Activated naive CD8-positive, alpha-beta T cell treated with anti-CD3 and anti-CD28 coated beads, Interleukin-2, amount 10 ng/mL, durations not matched to agents 7 days and 5 days (primary cell): Measurements from ENCODE around the gene TUB. TPM values are rescaled to one million over a fixed set of nuclear protein-coding genes. Genes with fewer than 3 reads are reported as not detected.

Source experiments
- ATAC-seq: fragments of 150-1000 bp; cut with Tn5 transposase; one replicate; pipeline ENCODE4 v1.10.0; 2021; ENCODE audit warnings: low read depth, moderate library complexity
- POLR2A ChIA-PET: fragments of 350-600 bp; sonication (Branson Sonifier 250); formaldehyde crosslinking; loops from one replicate; lab custom pipeline; 2021; ENCODE audit warnings: antibody characterized with exemption; lab: Charles Lee
- DNase-seq: peaks from one replicate; pipeline ENCODE4 v3.0.0; 2021
- H3K27ac Mint-ChIP-seq: one replicate; pipeline ENCODE4 v1.8.0; 2022; ENCODE audit warnings: mild to moderate bottlenecking, mixed read lengths
- H3K27me3 Mint-ChIP-seq: one replicate; pipeline ENCODE4 v1.8.0; 2022; ENCODE audit warnings: mild to moderate bottlenecking, moderate library complexity, mixed read lengths
- H3K36me3 Mint-ChIP-seq: one replicate; pipeline ENCODE4 v1.8.0; 2021; ENCODE audit warnings: mild to moderate bottlenecking, mixed read lengths
- H3K4me1 Mint-ChIP-seq: one replicate; pipeline ENCODE4 v1.8.0; 2021; ENCODE audit warnings: mixed read lengths
- H3K4me3 Mint-ChIP-seq: one replicate; pipeline ENCODE4 v1.8.0; 2022; ENCODE audit warnings: mild to moderate bottlenecking, moderate library complexity, mixed read lengths
- H3K9me3 Mint-ChIP-seq: one replicate; pipeline ENCODE4 v1.8.0; 2021; ENCODE audit warnings: mixed read lengths
- total RNA-seq, 2 experiments: library from RNA; stranded (reverse); gene quantifications; one replicate each; pipeline ENCODE4 v1.2.3, GENCODE V29; 2021

Gene TUB, protein sequence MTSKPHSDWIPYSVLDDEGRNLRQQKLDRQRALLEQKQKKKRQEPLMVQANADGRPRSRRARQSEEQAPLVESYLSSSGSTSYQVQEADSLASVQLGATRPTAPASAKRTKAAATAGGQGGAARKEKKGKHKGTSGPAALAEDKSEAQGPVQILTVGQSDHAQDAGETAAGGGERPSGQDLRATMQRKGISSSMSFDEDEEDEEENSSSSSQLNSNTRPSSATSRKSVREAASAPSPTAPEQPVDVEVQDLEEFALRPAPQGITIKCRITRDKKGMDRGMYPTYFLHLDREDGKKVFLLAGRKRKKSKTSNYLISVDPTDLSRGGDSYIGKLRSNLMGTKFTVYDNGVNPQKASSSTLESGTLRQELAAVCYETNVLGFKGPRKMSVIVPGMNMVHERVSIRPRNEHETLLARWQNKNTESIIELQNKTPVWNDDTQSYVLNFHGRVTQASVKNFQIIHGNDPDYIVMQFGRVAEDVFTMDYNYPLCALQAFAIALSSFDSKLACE
- total RNA-seq = under 1 TPM in 1 of 2 experiments, not detected in 1; 0.14 TPM

DNA sequence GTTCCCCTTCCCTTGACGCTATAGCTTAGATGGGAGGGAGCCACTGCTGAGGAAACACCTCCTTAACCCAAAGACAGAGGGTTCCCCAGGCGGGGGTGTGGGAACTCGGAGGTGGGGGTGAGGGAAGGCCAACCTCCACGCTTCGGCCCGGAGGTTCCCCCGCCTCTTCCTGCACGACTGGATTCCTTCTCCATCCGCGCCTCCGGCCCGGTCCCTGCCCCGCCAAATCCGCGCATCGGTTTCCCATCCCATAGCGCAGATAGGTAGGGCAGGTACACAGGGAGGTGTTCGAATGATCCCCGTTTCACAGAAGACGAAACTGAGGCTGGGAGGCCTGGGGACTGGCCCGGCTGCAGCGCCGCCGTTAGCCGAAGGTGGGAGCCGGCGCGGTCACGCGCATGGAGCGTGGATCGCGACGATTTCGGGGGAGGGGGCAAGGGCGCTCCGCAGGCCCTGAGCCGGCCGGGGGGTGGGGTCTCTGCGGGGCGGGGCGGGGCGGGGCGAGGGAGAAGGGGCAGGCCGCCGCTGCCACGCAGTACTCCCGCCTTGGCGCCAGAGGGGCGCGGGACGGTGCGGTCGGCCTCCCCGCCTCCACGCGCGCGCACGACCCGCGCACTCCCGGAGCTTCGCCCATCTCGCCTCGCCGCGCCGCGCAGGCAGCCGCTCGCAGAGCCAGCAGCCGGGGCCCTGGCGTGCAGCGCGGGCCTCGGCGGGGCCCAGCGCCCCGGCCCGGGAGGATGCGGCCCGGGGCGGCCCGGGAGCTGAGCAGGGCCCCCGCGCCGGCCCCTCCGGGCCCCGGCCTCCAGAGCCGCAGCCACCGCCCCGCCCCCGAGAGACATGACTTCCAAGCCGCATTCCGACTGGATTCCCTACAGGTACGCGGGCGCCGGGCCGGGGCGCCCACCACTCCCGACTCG lies at the start of gene TUB:
TUB (plus strand) TSS at position 538 of the 917 bp plus-strand sequence; CDS start at position 838, 300 bp downstream.
- no peaks in the 10 kb centered on the region for H3K36me3 Mint-ChIP-seq
- peaks cover 37% of the 10 kb centered on the region for H3K27me3 Mint-ChIP-seq
- ATAC-seq = peak; percentile 46
- no peaks in the 10 kb centered on the region for H3K4me1 Mint-ChIP-seq
- H3K9me3 Mint-ChIP-seq = no peaks in the 10 kb centered on the region
- POLR2A ChIA-PET = no interaction called here
- peak within 1 kb of the TSS; percentile 52 for H3K4me3 Mint-ChIP-seq
- no peak within 1 kb of the TSS for H3K27ac Mint-ChIP-seq
- no peak for DNase-seq

DNA sequence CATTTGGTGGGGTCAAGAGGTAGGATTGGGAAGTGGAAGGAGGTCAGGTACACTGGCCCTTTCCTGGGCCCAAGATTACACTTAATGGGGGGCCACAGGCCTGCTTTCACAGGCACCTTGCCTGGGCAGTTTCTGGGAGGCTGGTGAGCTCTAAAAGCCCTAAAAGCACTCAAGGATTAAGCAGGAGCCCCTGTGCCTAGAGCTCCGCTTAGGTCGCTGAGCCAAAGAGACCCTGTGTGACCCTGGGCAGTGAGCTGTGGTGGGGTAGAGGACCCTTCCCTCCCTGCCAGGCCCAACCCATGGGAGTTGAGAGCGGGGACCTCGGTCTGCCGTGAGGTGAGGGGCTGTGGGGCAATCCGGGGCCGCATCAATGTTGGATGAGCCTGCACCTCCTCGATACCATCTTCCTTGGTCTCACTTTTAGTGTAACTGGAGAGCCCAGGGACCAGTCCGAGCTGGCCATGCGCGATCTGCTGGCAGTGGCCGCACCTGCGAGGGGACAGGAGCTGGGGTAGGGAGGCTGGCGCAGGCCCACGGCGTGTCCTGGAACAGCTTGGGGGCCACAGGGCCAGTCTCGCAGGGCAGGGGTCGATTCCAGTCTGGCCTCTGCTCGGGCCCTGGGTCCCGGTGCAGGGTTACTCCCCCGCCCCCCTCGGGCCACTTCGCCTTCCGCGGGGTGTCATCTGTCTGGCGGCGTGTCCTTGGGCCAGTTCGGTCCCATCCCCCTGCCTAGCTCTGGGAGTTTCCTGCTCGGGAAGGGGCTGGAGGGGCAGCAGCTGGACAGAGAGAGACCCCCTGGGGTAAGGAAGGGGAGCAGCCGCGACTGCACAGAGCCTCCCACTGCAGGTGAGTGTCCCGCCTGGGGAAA lies 49.5 kb upstream of the TUB start:
- POLR2A ChIA-PET = no interaction called here

DNA sequence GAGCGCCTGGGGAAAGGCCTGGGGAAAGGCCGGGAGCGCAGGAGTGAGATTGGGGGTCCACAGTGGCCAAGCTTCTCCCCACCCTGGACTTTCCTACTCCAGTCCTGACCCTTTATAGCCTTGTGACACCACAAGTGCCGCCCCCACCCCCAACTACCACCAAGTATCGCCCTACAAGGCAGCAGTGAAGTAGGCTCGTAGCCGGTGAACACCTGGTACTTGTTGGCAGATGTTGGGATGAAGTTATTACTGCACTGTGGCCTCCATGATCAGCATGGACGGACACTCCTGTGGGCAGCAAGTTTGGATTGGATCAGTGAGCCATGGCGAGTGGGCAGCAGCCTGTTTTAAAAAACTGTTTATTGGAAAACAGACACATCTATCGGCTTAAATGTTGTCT lies 48.9 kb upstream of the TUB start:
- Mint-ChIP-seq H3K4me1 (no peaks in the 10 kb centered on the region), H3K27me3 (peaks cover 17% of the 10 kb centered on the region), H3K9me3 (no peaks in the 10 kb centered on the region), H3K4me3 (no peak overlapping the region), H3K27ac (no peak overlapping the region), H3K36me3 (no peaks in the 10 kb centered on the region)
- DNase-seq = no peak
- POLR2A ChIA-PET = no interaction called here
- ATAC-seq = no peak

More for the DNA sequence above, 49.5 kb upstream of the TUB start:
- no peaks in the 10 kb centered on the region for H3K36me3 Mint-ChIP-seq
- H3K27me3 Mint-ChIP-seq = peaks cover 22% of the 10 kb centered on the region
- H3K4me3 Mint-ChIP-seq = no peak overlapping the region
- no peaks in the 10 kb centered on the region for H3K4me1 Mint-ChIP-seq
- no peaks in the 10 kb centered on the region for H3K9me3 Mint-ChIP-seq
- ATAC-seq = no peak
- H3K27ac Mint-ChIP-seq = no peak overlapping the region
- no peak for DNase-seq

DNA sequence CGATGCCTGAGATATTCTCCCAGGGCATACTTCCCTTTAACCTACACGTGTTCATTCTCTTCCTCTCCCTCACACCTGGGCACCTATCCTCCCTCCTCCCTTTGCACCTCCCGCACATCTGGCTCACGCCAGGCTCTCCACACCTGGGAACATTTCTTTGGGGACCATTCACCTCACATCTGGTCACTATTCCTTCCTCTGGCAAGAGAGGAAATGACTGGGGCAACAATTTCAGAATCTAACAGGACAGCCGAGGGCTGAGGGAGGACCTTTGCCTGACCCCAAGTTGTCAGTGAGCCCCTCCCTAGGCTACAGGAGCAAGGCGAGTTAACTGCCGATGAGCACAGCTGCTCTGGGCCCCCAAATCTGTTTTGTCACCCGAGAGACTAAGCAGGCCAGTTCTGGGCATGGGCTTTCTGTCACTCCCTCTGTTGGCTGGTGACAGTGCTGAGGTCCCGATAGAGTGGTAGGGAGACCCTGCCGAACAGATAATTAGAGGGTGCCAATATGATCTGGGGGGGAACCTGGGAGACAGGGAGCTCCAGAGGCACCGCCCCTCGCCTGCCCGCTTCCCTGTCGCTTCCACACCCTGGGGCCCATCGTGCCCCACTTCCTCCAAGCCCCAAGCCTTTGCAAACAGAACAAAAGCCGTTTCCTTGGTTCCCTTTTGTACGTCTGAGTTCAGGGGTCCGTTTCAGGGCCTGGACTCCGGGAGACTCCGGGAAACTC lies 48.3 kb upstream of the TUB start:
- H3K9me3 Mint-ChIP-seq = no peaks in the 10 kb centered on the region
- no peak for ATAC-seq
- H3K27me3 Mint-ChIP-seq = peaks cover 14% of the 10 kb centered on the region
- H3K4me3 Mint-ChIP-seq = no peak overlapping the region
- POLR2A ChIA-PET = interaction anchor here (1.0 kb wide), 1 partner anchor 67 kb away, joined by 3 read pairs; no protein-coding TSS in a partner anchor
- H3K27ac Mint-ChIP-seq = no peak overlapping the region
- no peaks in the 10 kb centered on the region for H3K36me3 Mint-ChIP-seq
- no peaks in the 10 kb centered on the region for H3K4me1 Mint-ChIP-seq
- no peak for DNase-seq

DNA sequence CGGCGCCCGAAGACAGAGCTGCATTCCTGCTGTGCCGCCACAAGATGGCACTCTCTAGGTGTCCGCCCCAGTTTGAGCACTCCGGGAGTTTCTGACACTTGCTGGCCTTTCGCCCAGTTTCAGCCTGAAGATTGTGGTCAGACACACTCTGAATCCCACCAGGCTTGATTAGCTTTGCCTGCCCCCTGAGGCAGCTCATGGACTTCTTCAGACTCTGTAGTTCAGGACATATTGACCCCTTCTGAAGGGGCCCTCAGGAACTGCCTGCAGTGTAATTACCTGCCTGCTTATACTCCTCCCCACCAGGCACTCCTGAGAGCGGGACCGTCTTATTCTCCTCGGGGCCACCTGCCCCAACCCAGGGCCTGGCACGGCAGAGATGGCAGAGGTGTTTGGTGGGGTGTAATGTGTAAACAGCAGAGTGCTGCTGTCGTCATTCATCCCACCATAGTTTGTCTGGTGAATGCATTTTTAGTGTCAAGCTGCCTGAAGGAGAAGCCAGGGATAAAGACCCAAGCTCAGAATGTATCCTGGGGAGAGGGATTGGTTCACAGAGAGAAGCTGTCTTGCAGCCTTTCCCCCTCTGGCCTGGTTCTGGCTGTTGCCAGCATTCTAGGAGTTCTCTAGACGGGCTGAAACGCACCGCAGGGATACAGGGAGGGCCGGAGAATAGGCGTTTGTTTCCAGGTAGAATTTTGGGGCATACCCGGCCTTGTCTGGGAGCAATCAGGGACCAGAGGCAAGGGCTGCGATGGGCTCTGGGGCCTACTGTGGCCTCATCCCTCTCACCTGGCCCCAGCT lies 47.5 kb upstream of the TUB start:
- peak; percentile 69 for ATAC-seq
- H3K36me3 Mint-ChIP-seq = no peaks in the 10 kb centered on the region
- no peaks in the 10 kb centered on the region for H3K4me1 Mint-ChIP-seq
- peaks cover 8% of the 10 kb centered on the region for H3K27me3 Mint-ChIP-seq
- H3K4me3 Mint-ChIP-seq = no peak overlapping the region
- peak; percentile 58 for DNase-seq
- no peaks in the 10 kb centered on the region for H3K9me3 Mint-ChIP-seq
- H3K27ac Mint-ChIP-seq = no peak overlapping the region
- POLR2A ChIA-PET = interaction anchor here (1.0 kb wide), 1 partner anchor 66 kb away, joined by 3 read pairs; no protein-coding TSS in a partner anchor

DNA sequence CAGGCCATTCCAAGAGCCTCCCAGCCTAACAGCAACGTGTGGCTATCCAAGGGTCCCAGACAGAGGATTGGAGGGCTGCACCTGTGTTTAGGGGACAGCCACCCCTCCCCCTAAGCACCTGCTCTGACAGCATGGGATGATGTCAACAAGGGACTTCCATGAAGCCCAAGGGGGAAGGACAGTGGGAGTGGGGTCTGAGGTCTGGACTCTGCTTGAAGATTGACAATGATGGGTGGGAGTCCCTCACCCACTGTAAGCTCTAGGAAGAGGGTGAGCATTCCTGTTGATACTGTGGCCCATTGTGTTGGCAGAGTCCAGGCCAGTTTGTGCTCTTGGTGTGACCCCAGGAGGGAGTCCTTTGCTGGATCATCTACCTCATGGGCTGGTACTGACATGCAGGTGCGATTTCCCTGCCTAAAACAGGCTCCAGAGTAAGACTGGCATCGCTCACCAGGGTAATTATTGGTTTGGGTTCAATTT lies 46.9 kb upstream of the TUB start:
- no peaks in the 10 kb centered on the region for H3K36me3 Mint-ChIP-seq
- POLR2A ChIA-PET = no interaction called here

DNA sequence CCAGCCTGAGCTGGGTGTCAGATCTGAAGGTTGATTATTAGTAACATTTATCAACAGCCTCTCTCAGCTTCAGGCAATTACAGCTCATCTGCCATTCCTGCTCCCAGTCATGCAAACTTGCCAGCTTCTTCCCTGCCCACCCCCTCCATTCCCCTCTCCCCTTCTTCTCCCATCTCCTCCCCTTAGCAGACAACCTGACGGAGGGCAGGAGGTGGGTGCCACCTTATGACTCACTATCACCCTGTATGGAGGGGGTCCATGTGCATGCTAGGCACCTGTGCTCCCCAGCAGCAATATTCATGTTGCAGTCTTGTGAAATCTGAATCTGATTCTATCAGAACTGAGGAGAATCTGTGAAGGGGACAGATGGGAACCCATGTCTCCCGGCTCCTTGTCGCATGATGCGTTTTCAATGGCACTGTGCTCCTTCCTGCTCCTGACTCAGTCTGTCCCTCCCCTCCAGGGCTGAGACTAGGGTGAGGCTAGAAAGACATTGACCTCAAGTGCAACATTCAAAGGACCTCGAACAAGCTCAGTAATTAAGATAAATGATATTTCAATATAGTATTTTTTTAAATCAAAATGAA lies 46.3 kb upstream of the TUB start:
- H3K4me1 Mint-ChIP-seq = no peaks in the 10 kb centered on the region
- POLR2A ChIA-PET = no interaction called here

More for the DNA sequence above, 46.9 kb upstream of the TUB start:
- H3K4me1 Mint-ChIP-seq = no peaks in the 10 kb centered on the region
- no peaks in the 10 kb centered on the region for H3K9me3 Mint-ChIP-seq
- peaks cover 7% of the 10 kb centered on the region for H3K27me3 Mint-ChIP-seq
- DNase-seq (no peak), ATAC-seq (no peak)
- no peak overlapping the region for H3K27ac Mint-ChIP-seq
- H3K4me3 Mint-ChIP-seq = no peak overlapping the region

DNA sequence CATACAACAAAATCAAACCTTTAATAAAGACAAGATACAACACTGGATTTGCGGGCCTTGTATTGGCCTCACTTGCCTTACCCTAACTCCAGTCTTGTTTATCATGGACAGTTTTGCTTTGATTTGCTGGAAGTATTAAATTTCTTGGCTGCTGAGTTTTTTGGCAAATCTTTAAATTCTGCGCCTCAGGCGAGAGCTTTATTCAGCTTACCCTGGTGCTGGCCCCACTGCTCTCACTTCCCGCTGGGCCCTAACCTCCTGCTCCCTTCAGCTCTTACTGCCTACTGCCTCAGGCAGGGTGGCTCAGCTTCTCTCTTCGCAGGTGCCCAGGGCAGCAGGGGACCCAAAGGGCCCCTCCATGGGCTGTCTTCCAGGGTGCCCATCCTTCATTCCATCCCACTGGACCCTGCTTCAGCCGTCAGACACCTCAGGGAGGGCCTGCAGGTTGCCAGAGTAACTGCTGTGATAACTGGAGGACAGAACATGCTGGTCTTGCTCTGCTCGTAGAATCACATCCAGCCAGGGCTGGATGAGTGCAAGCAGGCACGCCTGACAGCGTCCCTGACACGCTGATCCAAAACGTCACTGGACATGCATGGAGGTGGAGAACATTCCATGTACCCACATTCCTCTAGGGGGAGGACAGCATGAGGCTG lies 45.7 kb upstream of the TUB start:
- Mint-ChIP-seq H3K27me3 (peaks cover 5% of the 10 kb centered on the region), H3K4me1 (no peaks in the 10 kb centered on the region), H3K27ac (no peak overlapping the region), H3K9me3 (no peaks in the 10 kb centered on the region), H3K36me3 (no peaks in the 10 kb centered on the region), H3K4me3 (no peak overlapping the region)
- POLR2A ChIA-PET = no interaction called here
- DNase-seq (no peak), ATAC-seq (no peak)

More for the DNA sequence above, 46.3 kb upstream of the TUB start:
- Mint-ChIP-seq H3K27me3 (peaks cover 5% of the 10 kb centered on the region), H3K4me3 (no peak overlapping the region), H3K27ac (no peak overlapping the region), H3K36me3 (no peaks in the 10 kb centered on the region), H3K9me3 (no peaks in the 10 kb centered on the region)
- ATAC-seq (no peak), DNase-seq (no peak)

DNA sequence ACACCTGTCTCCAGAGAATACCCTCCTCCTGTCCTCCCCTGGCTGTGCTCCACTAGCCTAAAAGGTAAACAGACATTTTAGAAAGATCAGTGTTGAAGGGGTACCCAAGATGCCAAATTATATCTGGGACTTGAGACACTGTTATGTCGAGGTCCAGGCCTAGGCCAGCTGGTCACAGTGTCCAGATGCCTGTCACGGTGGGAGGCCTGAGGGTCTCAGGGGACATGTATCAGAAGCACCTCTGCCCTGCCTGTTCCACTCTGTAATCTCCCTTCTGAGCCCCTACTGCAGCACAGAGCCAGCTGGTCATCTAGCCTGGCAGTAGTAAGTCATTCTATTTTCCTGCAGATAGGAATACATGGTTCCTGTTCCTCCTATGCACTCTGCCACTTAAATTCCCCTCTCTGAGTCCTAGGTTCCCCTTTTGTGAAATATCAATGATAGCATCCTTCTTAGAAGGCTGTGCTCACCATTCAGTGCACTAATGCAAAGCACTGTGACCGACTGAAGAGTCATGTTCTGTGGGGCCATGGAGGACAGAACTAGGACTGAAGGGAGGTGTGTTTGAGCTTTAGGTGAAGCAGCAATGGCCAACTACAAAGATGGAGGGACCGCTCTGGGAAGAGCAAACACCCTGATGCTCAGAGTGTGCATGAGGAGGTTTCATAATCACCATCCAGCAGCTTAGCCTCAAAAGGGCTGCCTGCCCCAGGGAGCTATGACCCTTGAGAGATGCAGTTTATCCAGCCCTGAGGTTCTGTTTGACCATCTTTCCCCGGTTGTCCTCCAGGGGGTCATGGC lies 44.8 kb upstream of the TUB start:
- Mint-ChIP-seq H3K36me3 (no peaks in the 10 kb centered on the region), H3K27me3 (peaks cover 2% of the 10 kb centered on the region), H3K9me3 (no peaks in the 10 kb centered on the region), H3K27ac (no peak overlapping the region), H3K4me3 (no peak overlapping the region), H3K4me1 (no peaks in the 10 kb centered on the region)
- DNase-seq (no peak), ATAC-seq (no peak)
- POLR2A ChIA-PET = no interaction called here

DNA sequence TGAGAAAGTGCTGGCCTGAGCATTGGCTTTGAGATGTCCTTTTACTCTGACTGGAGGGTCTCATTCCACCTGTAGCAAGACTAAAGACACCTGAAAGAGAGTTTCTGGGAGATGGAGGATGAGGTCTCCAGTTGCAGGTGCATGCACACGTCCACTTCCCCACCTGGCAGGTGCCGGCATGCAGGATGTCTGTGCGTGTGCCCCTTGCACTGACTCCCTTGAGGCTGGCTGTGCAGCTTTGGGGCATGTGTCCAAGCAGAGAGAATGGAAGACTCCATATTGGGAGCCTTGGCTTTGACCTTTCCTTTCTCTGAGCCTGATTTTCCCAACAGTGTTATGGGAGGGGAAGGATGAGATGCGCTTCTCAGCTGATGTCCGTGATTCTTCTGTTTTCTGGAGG lies 44.0 kb upstream of the TUB start:
- no peak overlapping the region for H3K27ac Mint-ChIP-seq
- peaks cover 2% of the 10 kb centered on the region for H3K27me3 Mint-ChIP-seq
- H3K9me3 Mint-ChIP-seq = no peaks in the 10 kb centered on the region
- DNase-seq (no peak), ATAC-seq (no peak)
- H3K4me1 Mint-ChIP-seq = no peaks in the 10 kb centered on the region
- no peaks in the 10 kb centered on the region for H3K36me3 Mint-ChIP-seq
- POLR2A ChIA-PET = no interaction called here
- no peak overlapping the region for H3K4me3 Mint-ChIP-seq
